Spleen (tissue), 7 donors: ENCODE data around the gene CDK14.

Experiments
- CTCF ChIP-seq, 11 experiments: fragments of 200-600 bp in 7 of 11; fragments of 450-650 bp in 4 of 11; sonication (generic) in 4 of 11; IDR thresholded peaks in 8 of 11; conservative IDR thresholded peaks in 3 of 11; 1 replicate in 7 of 11; 2 replicates in 4 of 11; pipeline versions ENCODE4 v1.4.0 to v1.8.0; 2016 to 2021; ENCODE audit warnings: antibody characterized with exemption in 11 of 11, inconsistent platforms in 4 of 11, mild to moderate bottlenecking in 1 of 11
- POLR2A ChIP-seq, 3 donors: fragments of 450-650 bp; IDR thresholded peaks; one replicate each; pipeline ENCODE4 v1.5.1; 2017; ENCODE audit warnings: antibody characterized with exemption in 3 of 3, mild to moderate bottlenecking in 1 of 3
- POLR2AphosphoS5 ChIP-seq, 3 donors: sonication (generic); formaldehyde crosslinking; IDR thresholded peaks; one replicate each; pipeline ENCODE4 v1.5.1; 2017; ENCODE audit warnings: antibody characterized with exemption in 3 of 3
- donor health status: DM: no; HTN: no; CAD: no; lungs with moderate emphysema.
- donor health status: DM: no; HTN: no; CAD: no.
- donor health status: DM: no; HTN: no; CAD: no.

- no peak for TF ChIP-seq CTCF (IDR thresholded peaks at IDR 0.05 in 8 of 11, conservative IDR thresholded peaks at IDR 0.05 in 3 of 11)
- no peak for TF ChIP-seq POLR2A (IDR thresholded peaks at IDR 0.05)
- no peak for TF ChIP-seq POLR2AphosphoS5 (IDR thresholded peaks at IDR 0.05)
Observed at GRCh38 chr7:90869335-90869734, 273.2 kb downstream of the CDK14 start.
